GM19023 (cell line): ENCODE measurements around the gene GBX1.

Source experiments
- ATAC-seq: cut with Tn5 transposase; IDR thresholded peaks from one replicate; pipeline ENCODE4 v1.9.1; 2021; ENCODE audit warnings: mild to moderate bottlenecking, moderate library complexity; ENCODE audit not compliant: unreplicated experiment

Gene GBX1

GRCh38 chr7:151174246-151175046, 7.0 kb upstream of the GBX1 start:
- ATAC-seq, result no peak

GRCh38 chr7:151173386-151174245, 6.1 kb upstream of the GBX1 start:
- ATAC-seq, result no peak

GRCh38 chr7:151172273-151173141, 5.0 kb upstream of the GBX1 start:
- no peak for ATAC-seq

GRCh38 chr7:151168787-151169162, 1.3 kb upstream of the GBX1 start:
- no peak for ATAC-seq

- no peak for ATAC-seq
Measured at GRCh38 chr7:151168003-151168786, 701 bp upstream of the GBX1 start.

- no peak for ATAC-seq
Measured at GRCh38 chr7:151166629-151167196, 781 bp downstream of the GBX1 start.

GRCh38 chr7:151161757-151162156, 5.7 kb downstream of the GBX1 start:
- ATAC-seq, result no peak

- ATAC-seq, result no peak
Measured at GRCh38 chr7:151157645-151158329, 9.7 kb downstream of the GBX1 start.

GRCh38 chr7:151152643-151153513, 14.6 kb downstream of the GBX1 start:
- no peak for ATAC-seq

- no peak for ATAC-seq
Measured at GRCh38 chr7:151150388-151150787, 17.1 kb downstream of the GBX1 start.

- no peak for ATAC-seq
Measured at GRCh38 chr7:151148319-151149259, 18.9 kb downstream of the GBX1 start.

- ATAC-seq, result no peak
Measured at GRCh38 chr7:151146761-151147160, 20.7 kb downstream of the GBX1 start.

- no peak for ATAC-seq
Measured at GRCh38 chr7:151144387-151144786, 23.1 kb downstream of the GBX1 start.

GRCh38 chr7:151143261-151144015, 24.1 kb downstream of the GBX1 start:
- no peak for ATAC-seq

- ATAC-seq, result no peak
Measured at GRCh38 chr7:151142686-151143040, 24.8 kb downstream of the GBX1 start.

- no peak for ATAC-seq
Measured at GRCh38 chr7:151141855-151142685, 25.4 kb downstream of the GBX1 start.
